Karpas-422 (cell line): ENCODE results near the gene TEX9. TPM values are rescaled to one million over a fixed set of nuclear protein-coding genes. Genes with fewer than 3 reads are reported as not detected.
A peak's percentile ranks its signal among the peaks of the same experiment; 100 is the strongest.

ENCODE experiments used
- DNase-seq: peaks from one replicate; pipeline ENCODE4 v3.0.0-alpha.2; 2015
- H2AFZ ChIP-seq: fragments of 200-600 bp; sonication (generic); 2 replicates; pipeline ENCODE4 v1.6.1; 2014; ENCODE audit warnings: antibody characterized with exemption, low read length, mixed read lengths
- H3K27ac ChIP-seq: fragments of 200-600 bp; sonication (generic); 2 replicates; pipeline ENCODE4 v1.5.1; 2014; ENCODE audit warnings: mild to moderate bottlenecking, low read length, moderate library complexity
- H3K27me3 ChIP-seq: fragments of 200-600 bp; sonication (generic); 2 replicates; pipeline ENCODE4 v1.6.1; 2014; ENCODE audit warnings: low read length, mixed read lengths
- H3K36me3 ChIP-seq: fragments of 200-600 bp; sonication (generic); 2 replicates; pipeline ENCODE4 v1.6.1; 2014; ENCODE audit warnings: low read length, mixed read lengths; ENCODE audit not compliant: insufficient read depth
- H3K4me1 ChIP-seq: fragments of 200-600 bp; sonication (generic); 2 replicates; pipeline ENCODE4 v1.6.1; 2014; ENCODE audit warnings: mild to moderate bottlenecking, low read length, mixed read lengths
- H3K4me2 ChIP-seq: fragments of 200-600 bp; sonication (generic); 2 replicates; pipeline ENCODE4 v1.6.1; 2014; ENCODE audit warnings: low read length, low read depth, mild to moderate bottlenecking; ENCODE audit not compliant: poor library complexity, severe bottlenecking
- H3K4me3 ChIP-seq: fragments of 200-600 bp; sonication (generic); 2 replicates; pipeline ENCODE4 v1.5.1; 2014; ENCODE audit warnings: mild to moderate bottlenecking, antibody characterized with exemption, low read length, mixed read lengths
- H3K79me2 ChIP-seq: fragments of 200-600 bp; sonication (generic); 2 replicates; pipeline ENCODE4 v1.6.1; 2014; ENCODE audit warnings: mild to moderate bottlenecking, low read length, mixed read lengths
- H3K9ac ChIP-seq: fragments of 200-600 bp; sonication (generic); 2 replicates; pipeline ENCODE4 v1.6.0; 2014; ENCODE audit warnings: low read length
- H3K9me2 ChIP-seq: fragments of 200-600 bp; sonication (generic), shearing (Covaris generic); replicated peaks from 2 replicates; pipeline ENCODE4 v1.6.0; 2014; ENCODE audit warnings: mild to moderate bottlenecking, low read length, moderate library complexity; ENCODE audit not compliant: insufficient read depth
- H3K9me3 ChIP-seq: fragments of 300-700, 200-600 bp; sonication (generic); 2 replicates; pipeline ENCODE4 v1.6.1; 2014; ENCODE audit warnings: low read length, mixed read lengths
- H4K20me1 ChIP-seq: fragments of 200-600 bp; sonication (generic); 2 replicates; pipeline ENCODE4 v1.6.1; 2014; ENCODE audit warnings: mild to moderate bottlenecking, antibody characterized with exemption, low read length, low read depth; ENCODE audit not compliant: insufficient read depth
- total RNA-seq: library from RNA; depleted of rRNA; stranded (reverse); fragments of >200 nt; shearing (Covaris generic); gene quantifications from 2 replicates; pipeline ENCODE4 v1.2.3, GENCODE V29; 2014; ENCODE audit warnings: low replicate concordance

Gene TEX9
- total RNA-seq, 1 experiment from 2014 or later: 8.9 TPM

DNA sequence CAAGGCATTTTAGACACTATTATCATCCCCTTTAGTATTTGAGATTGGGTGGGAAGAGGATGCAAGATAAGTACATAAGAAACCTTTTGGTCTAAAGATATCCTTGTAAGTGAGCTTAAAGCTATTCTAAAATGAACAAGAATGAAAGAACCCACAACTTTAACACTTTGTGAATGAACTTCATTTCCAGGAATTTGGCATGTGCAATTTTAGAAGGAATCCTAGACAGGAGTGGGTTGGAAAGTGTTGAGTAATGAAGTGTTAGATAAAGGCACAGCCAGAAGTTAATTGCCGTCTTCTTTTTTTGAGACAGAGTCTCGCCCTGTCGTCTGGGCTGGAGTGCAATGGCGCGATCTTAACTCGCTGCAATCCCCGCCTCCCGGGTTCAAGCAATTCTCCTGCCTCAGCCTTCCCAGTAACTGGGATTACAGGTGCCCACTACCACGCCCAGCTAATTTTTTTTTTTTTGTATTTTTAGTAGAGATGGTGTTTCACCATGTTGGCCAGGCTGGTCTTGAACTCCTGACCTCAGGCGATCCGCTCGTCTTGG is 13.2 kb upstream of the TEX9 start:
- no peak overlapping the region for H2AFZ ChIP-seq
- H3K79me2 ChIP-seq: no peaks in the 10 kb centered on the region
- H3K27me3 ChIP-seq: no peaks in the 10 kb centered on the region

DNA sequence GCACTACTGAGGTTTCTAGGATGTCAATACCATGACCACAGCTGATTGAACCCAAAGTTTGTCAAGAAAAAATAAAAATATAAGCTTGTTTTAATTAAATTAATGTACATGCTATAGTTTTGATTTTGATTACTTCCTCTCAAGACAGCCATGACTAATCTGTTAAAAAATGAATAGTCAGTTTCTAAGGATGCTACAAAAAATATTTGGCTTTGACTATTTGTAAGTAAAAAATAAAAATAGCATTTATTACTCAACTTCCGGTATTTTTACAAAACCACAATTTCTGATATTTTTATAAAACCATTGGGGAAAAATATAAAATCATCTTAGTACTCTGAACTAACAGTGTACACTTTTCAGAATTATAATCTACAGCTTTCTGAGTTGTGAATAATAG is 12.1 kb upstream of the TEX9 start:
- H3K4me2 ChIP-seq: no peak overlapping the region
- H3K79me2 ChIP-seq: no peaks in the 10 kb centered on the region
- no peak overlapping the region for H3K9ac ChIP-seq
- H2AFZ ChIP-seq: no peak overlapping the region
- H3K9me3 ChIP-seq: no peaks in the 10 kb centered on the region
- H3K4me3 ChIP-seq: no peak overlapping the region
- no peaks in the 10 kb centered on the region for H4K20me1 ChIP-seq
- no peak overlapping the region for H3K27ac ChIP-seq
- DNase-seq: no peak
- no peaks in the 10 kb centered on the region for H3K36me3 ChIP-seq
- H3K27me3 ChIP-seq: no peaks in the 10 kb centered on the region
- H3K9me2 ChIP-seq: no peaks in the 10 kb centered on the region
- H3K4me1 ChIP-seq: no peaks in the 10 kb centered on the region

More for the DNA sequence above, 13.2 kb upstream of the TEX9 start:
- no peak for DNase-seq
- no peak overlapping the region for H3K27ac ChIP-seq
- no peak overlapping the region for H3K4me2 ChIP-seq
- no peaks in the 10 kb centered on the region for H3K9me2 ChIP-seq
- no peaks in the 10 kb centered on the region for H3K4me1 ChIP-seq
- no peaks in the 10 kb centered on the region for H3K36me3 ChIP-seq
- no peaks in the 10 kb centered on the region for H4K20me1 ChIP-seq
- H3K9me3 ChIP-seq: no peaks in the 10 kb centered on the region
- no peak overlapping the region for H3K9ac ChIP-seq
- no peak overlapping the region for H3K4me3 ChIP-seq

DNA sequence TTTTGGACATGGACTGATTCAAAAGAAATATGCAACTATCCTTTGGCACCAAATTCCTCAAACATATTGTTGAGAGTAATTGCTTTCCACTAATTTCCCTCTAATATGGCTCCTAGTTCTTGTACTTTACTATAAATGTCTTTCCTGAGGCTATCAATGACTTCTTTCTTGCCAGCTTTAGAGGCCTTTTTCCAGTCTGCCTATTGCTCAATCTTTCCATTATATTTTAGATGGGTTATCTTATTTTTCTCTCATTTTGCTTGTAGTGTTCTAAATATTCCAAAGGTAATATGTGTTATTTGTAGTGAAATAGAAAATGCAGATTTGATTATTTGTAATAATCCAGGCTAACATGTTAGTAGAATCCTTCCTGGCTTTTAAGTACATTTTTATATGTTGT is 11.5 kb upstream of the TEX9 start:
- DNase-seq: no peak
- Histone ChIP-seq H3K4me3 (no peak overlapping the region), H3K27me3 (no peaks in the 10 kb centered on the region)

DNA sequence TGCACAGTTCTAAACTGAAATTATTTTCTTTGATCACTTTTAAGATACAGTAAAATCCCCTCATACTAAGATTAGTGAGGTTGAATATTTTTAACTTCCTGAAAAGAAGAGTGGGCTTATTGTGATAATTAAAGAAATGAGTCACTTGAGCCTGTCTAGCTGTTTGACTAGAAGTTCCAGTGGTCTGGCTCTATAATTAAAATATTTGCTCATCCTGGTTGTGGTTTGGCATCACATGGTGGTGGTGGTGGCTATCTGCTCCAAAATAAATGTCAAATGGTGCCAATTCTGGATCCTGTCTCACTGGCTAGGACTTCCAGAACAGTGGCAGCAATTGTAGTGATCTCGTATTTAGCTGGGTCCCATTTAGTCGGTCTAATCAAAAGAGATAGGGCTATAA is 8.6 kb upstream of the TEX9 start:
- Histone ChIP-seq H3K9me2 (no peaks in the 10 kb centered on the region), H3K27me3 (no peaks in the 10 kb centered on the region), H3K9me3 (no peaks in the 10 kb centered on the region), H2AFZ (no peak overlapping the region), H3K79me2 (no peaks in the 10 kb centered on the region), H3K4me3 (no peak overlapping the region), H3K36me3 (no peaks in the 10 kb centered on the region), H3K9ac (no peak overlapping the region), H3K4me1 (no peaks in the 10 kb centered on the region), H3K27ac (no peak overlapping the region), H3K4me2 (no peak overlapping the region), H4K20me1 (no peaks in the 10 kb centered on the region)
- DNase-seq: no peak

More for the DNA sequence above, 11.5 kb upstream of the TEX9 start:
- Histone ChIP-seq H3K9ac (no peak overlapping the region), H4K20me1 (no peaks in the 10 kb centered on the region), H3K4me2 (no peak overlapping the region), H3K79me2 (no peaks in the 10 kb centered on the region), H3K9me2 (no peaks in the 10 kb centered on the region), H3K9me3 (no peaks in the 10 kb centered on the region), H3K27ac (no peak overlapping the region), H2AFZ (no peak overlapping the region), H3K36me3 (no peaks in the 10 kb centered on the region), H3K4me1 (no peaks in the 10 kb centered on the region)

DNA sequence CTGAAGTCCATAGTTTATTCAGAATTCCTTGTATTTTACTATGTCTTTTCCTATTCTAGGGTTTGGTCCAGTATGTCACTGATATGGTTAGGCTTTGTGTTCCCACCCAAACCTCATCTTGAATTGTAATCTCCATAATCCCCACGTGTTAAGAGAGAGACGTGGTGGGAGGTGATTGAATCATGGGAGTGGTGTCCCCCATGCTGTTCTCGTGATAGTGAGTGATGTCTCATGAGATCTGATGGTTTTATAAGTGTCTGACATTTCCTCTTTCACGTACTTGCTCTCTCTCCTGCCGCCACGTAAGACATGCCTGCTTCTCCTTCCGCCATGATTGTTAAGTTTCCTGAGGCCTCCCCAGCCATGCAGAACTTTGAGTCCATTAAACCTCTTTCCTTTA is 6.6 kb upstream of the TEX9 start:
- Histone ChIP-seq H4K20me1 (no peaks in the 10 kb centered on the region), H3K9me2 (no peaks in the 10 kb centered on the region), H3K9me3 (no peaks in the 10 kb centered on the region), H3K36me3 (no peaks in the 10 kb centered on the region), H3K27ac (no peak overlapping the region), H3K9ac (no peak overlapping the region), H3K4me3 (no peak overlapping the region), H3K27me3 (no peaks in the 10 kb centered on the region), H3K4me2 (no peak overlapping the region), H3K79me2 (no peaks in the 10 kb centered on the region), H2AFZ (no peak overlapping the region), H3K4me1 (no peaks in the 10 kb centered on the region)
- peak; percentile 21 for DNase-seq

DNA sequence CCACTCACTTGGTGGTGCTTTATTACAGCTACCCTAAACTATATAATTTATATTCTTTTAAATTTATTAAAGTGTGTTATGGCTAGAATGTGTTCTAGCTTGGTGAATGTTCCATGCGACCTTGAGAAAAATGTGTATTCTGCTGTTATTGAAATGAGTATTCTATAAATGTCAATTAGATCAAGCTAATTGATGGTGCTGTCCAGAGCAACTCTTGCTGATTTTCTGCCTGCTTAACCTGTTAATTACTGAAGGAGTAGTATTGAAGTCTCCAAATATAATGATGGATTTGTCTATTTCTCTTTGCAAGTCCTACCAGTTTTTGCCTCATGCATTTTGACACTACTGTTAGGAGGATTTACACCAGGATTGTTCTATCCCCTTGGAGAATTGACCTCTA is 3.2 kb upstream of the TEX9 start:
- H3K36me3 ChIP-seq: no peaks in the 10 kb centered on the region
- no peaks in the 10 kb centered on the region for H4K20me1 ChIP-seq
- no peaks in the 10 kb centered on the region for H3K79me2 ChIP-seq
- H3K9me3 ChIP-seq: no peaks in the 10 kb centered on the region
- no peak overlapping the region for H3K4me2 ChIP-seq
- H3K4me3 ChIP-seq: no peak overlapping the region
- no peaks in the 10 kb centered on the region for H3K27me3 ChIP-seq
- no peaks in the 10 kb centered on the region for H3K9me2 ChIP-seq
- H3K27ac ChIP-seq: no peak overlapping the region
- H3K9ac ChIP-seq: no peak overlapping the region
- peaks cover 21% of the 10 kb centered on the region for H3K4me1 ChIP-seq
- no peak overlapping the region for H2AFZ ChIP-seq
- no peak for DNase-seq

DNA sequence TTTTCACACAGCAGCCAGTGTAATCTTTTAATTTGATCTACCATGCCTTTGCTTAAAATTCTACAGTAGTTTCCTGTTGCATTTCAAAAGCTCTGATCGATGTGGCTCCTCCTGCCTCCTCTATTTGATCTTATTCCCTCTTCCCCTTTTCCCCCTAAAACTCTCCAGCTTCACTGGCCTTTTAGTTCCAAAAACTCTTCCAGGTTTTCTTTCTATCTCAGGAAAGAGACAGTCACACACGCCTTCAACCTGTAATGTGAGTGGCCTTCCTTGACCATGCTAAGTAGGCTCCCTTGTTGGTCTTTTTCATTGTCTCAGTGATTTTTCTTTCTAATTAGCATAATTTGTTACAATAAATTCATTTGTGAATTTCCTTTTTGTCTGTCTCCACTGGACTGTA is 985 bp downstream of the TEX9 start:
- Histone ChIP-seq H4K20me1 (no peaks in the 10 kb centered on the region), H3K9me2 (no peaks in the 10 kb centered on the region), H3K27ac (no peak overlapping the region), H3K36me3 (no peaks in the 10 kb centered on the region), H3K79me2 (no peaks in the 10 kb centered on the region), H2AFZ (peak overlapping the region; percentile 98), H3K4me1 (peaks cover 33% of the 10 kb centered on the region), H3K9me3 (no peaks in the 10 kb centered on the region), H3K27me3 (no peaks in the 10 kb centered on the region), H3K4me2 (peak overlapping the region; percentile 99), H3K9ac (peak overlapping the region; percentile 78), H3K4me3 (peak overlapping the region; percentile 82)
- DNase-seq: no peak

DNA sequence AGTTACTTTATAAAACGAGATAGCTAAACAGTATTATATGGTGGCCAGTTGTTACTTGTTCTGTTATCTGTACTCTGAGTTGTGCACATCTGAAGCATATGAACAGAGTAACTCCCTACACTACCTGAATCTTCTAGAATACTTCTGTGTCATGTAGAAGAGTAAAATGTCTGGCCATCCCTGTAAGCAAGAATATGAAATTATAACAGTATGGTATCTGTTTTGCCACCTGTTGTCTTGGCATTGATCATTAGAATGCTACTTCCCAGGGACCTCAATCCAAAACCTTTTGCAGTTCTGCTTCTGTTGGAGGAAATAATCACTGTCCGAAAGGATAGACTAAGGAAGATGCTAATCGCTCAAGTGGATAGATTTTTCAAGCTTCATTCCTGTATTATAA is 1.9 kb downstream of the TEX9 start:
- no peaks in the 10 kb centered on the region for H3K27me3 ChIP-seq
- no peak overlapping the region for H3K9ac ChIP-seq
- H3K79me2 ChIP-seq: no peaks in the 10 kb centered on the region
- H3K4me2 ChIP-seq: peak overlapping the region; percentile 99
- H3K9me2 ChIP-seq: no peaks in the 10 kb centered on the region
- H3K9me3 ChIP-seq: no peaks in the 10 kb centered on the region
- H3K36me3 ChIP-seq: no peaks in the 10 kb centered on the region
- H2AFZ ChIP-seq: no peak overlapping the region
- no peaks in the 10 kb centered on the region for H4K20me1 ChIP-seq
- H3K4me1 ChIP-seq: peaks cover 36% of the 10 kb centered on the region
- no peak overlapping the region for H3K4me3 ChIP-seq
- H3K27ac ChIP-seq: no peak overlapping the region
- DNase-seq: no peak

DNA sequence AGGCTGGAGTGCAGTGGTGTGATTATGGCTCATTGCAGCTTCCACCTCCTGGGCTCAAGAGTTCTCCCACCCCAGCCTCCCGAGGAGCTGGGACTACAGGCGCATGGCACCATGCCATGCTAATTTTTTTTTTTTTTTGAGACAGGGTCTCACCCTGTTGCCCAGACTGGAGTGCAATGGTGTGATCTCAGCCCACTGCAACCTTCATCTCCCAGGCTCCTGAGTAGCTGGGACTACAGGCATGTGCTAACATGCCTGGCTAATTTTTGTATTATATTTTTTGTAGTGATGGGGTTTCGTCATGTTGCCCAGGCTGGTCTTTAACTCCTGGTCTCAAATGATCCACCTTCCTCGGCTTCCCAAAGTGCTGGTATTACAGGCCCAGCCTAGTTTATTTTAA is 4.0 kb downstream of the TEX9 start:
- no peaks in the 10 kb centered on the region for H3K9me3 ChIP-seq
- no peaks in the 10 kb centered on the region for H3K9me2 ChIP-seq
- H3K4me2 ChIP-seq: no peak overlapping the region
- H3K27ac ChIP-seq: no peak overlapping the region
- H3K27me3 ChIP-seq: no peaks in the 10 kb centered on the region
- H4K20me1 ChIP-seq: no peaks in the 10 kb centered on the region
- no peak for DNase-seq
- H3K4me3 ChIP-seq: no peak overlapping the region
- H3K36me3 ChIP-seq: no peaks in the 10 kb centered on the region
- H3K79me2 ChIP-seq: no peaks in the 10 kb centered on the region
- H3K9ac ChIP-seq: no peak overlapping the region
- no peak overlapping the region for H2AFZ ChIP-seq
- H3K4me1 ChIP-seq: peaks cover 36% of the 10 kb centered on the region
